Transverse colon (tissue), 4 donors: ENCODE results near the gene COL24A1.

Experiments
- CTCF ChIP-seq, 5 experiments: fragments of 200-600 bp in 3 of 5; fragments of 450-650 bp in 2 of 5; sonication (generic) in 3 of 5; IDR thresholded peaks; 1 replicate in 2 of 5; 2 replicates in 3 of 5; pipeline ENCODE4 v1.5.1; 2016 to 2017; ENCODE audit warnings: antibody characterized with exemption in 5 of 5, inconsistent platforms in 3 of 5, mild to moderate bottlenecking in 2 of 5, moderate library complexity in 1 of 5
- POLR2AphosphoS5 ChIP-seq, 3 donors: sonication (generic); formaldehyde crosslinking; IDR thresholded peaks; one replicate each; pipeline ENCODE4 v1.6.1; 2016; ENCODE audit warnings: antibody characterized with exemption in 3 of 3

GRCh38 chr1:85816606-85817005, 340.0 kb downstream of the COL24A1 start:
- TF ChIP-seq CTCF (IDR thresholded peaks at IDR 0.05): no peak
- TF ChIP-seq POLR2AphosphoS5 (IDR thresholded peaks at IDR 0.05): no peak
